Chondrocyte (in vitro differentiated cells): ENCODE results near the gene PTPRK. TPM values are rescaled to one million over a fixed set of nuclear protein-coding genes. Genes with fewer than 3 reads are reported as not detected.

ENCODE experiments used
- DNase-seq: peaks from one replicate; pipeline ENCODE4 v3.0.0; 2021; ENCODE audit warnings: mixed read lengths, low spot score
- H3K27ac Mint-ChIP-seq: one replicate; pipeline ENCODE4 v1.8.0; 2021; ENCODE audit warnings: mild to moderate bottlenecking, moderate library complexity, mixed read lengths; ENCODE audit not compliant: unreplicated experiment
- H3K27me3 Mint-ChIP-seq: 2 replicates; pipeline ENCODE4 v1.8.0; 2021; ENCODE audit warnings: low read depth, mixed read lengths
- H3K36me3 Mint-ChIP-seq: 2 replicates; pipeline ENCODE4 v1.8.0; 2021; ENCODE audit warnings: low read depth, mixed read lengths
- H3K4me1 Mint-ChIP-seq: 2 replicates; pipeline ENCODE4 v1.8.0; 2021; ENCODE audit warnings: low read depth, mild to moderate bottlenecking, mixed read lengths
- H3K4me3 Mint-ChIP-seq: one replicate; pipeline ENCODE4 v1.8.0; 2021; ENCODE audit warnings: mild to moderate bottlenecking, moderate library complexity, mixed read lengths; ENCODE audit not compliant: unreplicated experiment
- H3K9me3 Mint-ChIP-seq: 2 replicates; pipeline ENCODE4 v1.8.0; 2021; ENCODE audit warnings: low read depth, mixed read lengths
- CTCF ChIP-seq: fragments of 200-600 bp; sonication (generic); IDR thresholded peaks from 2 replicates; pipeline ENCODE4 v1.5.0; 2021; ENCODE audit warnings: antibody characterized with exemption, mild to moderate bottlenecking, moderate library complexity
- total RNA-seq: library from RNA; stranded (reverse); gene quantifications from 3 replicates; pipeline ENCODE4 v1.2.1, GENCODE V29; 2021

Gene PTPRK
- total RNA-seq, 1 donor from 2014 or later, result 63.3 TPM

- DNase-seq, result no peak
- no peak for TF ChIP-seq CTCF
- Mint-ChIP-seq H3K27ac (no peak overlapping the region), H3K27me3 (no peaks in the 10 kb centered on the region), H3K4me1 (peaks cover 40% of the 10 kb centered on the region), H3K4me3 (no peak overlapping the region), H3K9me3 (peaks cover 3% of the 10 kb centered on the region), H3K36me3 (no peaks in the 10 kb centered on the region)
Observed at GRCh38 chr6:128204616-128205015, 315.8 kb downstream of the PTPRK start.

- Mint-ChIP-seq H3K27me3 (no peaks in the 10 kb centered on the region), H3K36me3 (no peaks in the 10 kb centered on the region), H3K27ac (no peak overlapping the region), H3K4me3 (no peak overlapping the region), H3K4me1 (peaks cover 18% of the 10 kb centered on the region), H3K9me3 (peaks cover 3% of the 10 kb centered on the region)
- TF ChIP-seq CTCF, result no peak
- no peak for DNase-seq
Observed at GRCh38 chr6:128202169-128202765, 318.1 kb downstream of the PTPRK start.

GRCh38 chr6:128200789-128201188, 319.6 kb downstream of the PTPRK start:
- DNase-seq, result no peak
- no peaks in the 10 kb centered on the region for H3K27me3 Mint-ChIP-seq
- no peak overlapping the region for H3K27ac Mint-ChIP-seq
- no peak overlapping the region for H3K4me3 Mint-ChIP-seq
- no peak for TF ChIP-seq CTCF
- no peaks in the 10 kb centered on the region for H3K36me3 Mint-ChIP-seq
- H3K9me3 Mint-ChIP-seq, result peaks cover 3% of the 10 kb centered on the region
- H3K4me1 Mint-ChIP-seq, result peaks cover 15% of the 10 kb centered on the region

- peaks cover 3% of the 10 kb centered on the region for H3K9me3 Mint-ChIP-seq
- no peaks in the 10 kb centered on the region for H3K36me3 Mint-ChIP-seq
- DNase-seq, result no peak
Observed at GRCh38 chr6:128199461-128199860, 320.9 kb downstream of the PTPRK start.

GRCh38 chr6:128192972-128193371, 327.4 kb downstream of the PTPRK start:
- no peaks in the 10 kb centered on the region for H3K36me3 Mint-ChIP-seq
- no peak overlapping the region for H3K27ac Mint-ChIP-seq
- no peak overlapping the region for H3K4me3 Mint-ChIP-seq
- no peak for TF ChIP-seq CTCF
- no peak for DNase-seq
- peaks cover 4% of the 10 kb centered on the region for H3K9me3 Mint-ChIP-seq
- H3K4me1 Mint-ChIP-seq, result peaks cover 35% of the 10 kb centered on the region
- no peaks in the 10 kb centered on the region for H3K27me3 Mint-ChIP-seq

More at GRCh38 chr6:128199461-128199860, 320.9 kb downstream of the PTPRK start:
- Mint-ChIP-seq H3K4me3 (no peak overlapping the region), H3K4me1 (peaks cover 10% of the 10 kb centered on the region), H3K27me3 (no peaks in the 10 kb centered on the region), H3K27ac (no peak overlapping the region)
- TF ChIP-seq CTCF, result no peak
